Measurements from ENCODE around the gene HMGCL.
A peak's percentile ranks its signal among the peaks of the same experiment; 100 is the strongest.

Gene HMGCL

DNA sequence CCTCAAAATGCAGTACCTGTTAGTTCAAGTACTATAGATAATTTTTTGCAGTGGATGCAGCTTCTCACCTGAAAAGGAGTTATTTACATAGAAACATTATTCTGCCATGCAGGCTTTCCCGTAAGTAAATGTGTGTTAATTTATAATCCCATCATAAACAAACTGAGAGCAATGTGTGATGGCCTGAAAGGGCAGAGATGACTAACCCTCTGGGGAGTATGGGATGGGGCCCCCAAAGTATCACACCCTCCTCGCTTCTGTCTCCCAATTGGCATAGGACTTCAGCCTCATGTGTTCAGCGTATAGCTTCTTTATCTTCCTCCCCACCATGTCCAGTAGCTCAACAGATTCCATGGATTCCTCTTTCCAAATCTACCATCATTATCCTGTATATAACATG lies 7.6 kb downstream of the HMGCL start:
- TF ChIP-seq, protein P1, sequence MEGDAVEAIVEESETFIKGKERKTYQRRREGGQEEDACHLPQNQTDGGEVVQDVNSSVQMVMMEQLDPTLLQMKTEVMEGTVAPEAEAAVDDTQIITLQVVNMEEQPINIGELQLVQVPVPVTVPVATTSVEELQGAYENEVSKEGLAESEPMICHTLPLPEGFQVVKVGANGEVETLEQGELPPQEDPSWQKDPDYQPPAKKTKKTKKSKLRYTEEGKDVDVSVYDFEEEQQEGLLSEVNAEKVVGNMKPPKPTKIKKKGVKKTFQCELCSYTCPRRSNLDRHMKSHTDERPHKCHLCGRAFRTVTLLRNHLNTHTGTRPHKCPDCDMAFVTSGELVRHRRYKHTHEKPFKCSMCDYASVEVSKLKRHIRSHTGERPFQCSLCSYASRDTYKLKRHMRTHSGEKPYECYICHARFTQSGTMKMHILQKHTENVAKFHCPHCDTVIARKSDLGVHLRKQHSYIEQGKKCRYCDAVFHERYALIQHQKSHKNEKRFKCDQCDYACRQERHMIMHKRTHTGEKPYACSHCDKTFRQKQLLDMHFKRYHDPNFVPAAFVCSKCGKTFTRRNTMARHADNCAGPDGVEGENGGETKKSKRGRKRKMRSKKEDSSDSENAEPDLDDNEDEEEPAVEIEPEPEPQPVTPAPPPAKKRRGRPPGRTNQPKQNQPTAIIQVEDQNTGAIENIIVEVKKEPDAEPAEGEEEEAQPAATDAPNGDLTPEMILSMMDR (IDR thresholded peaks at IDR 0.05; ENCODE audit: unreplicated experiment in 3 of 3), result no peak
- Mint-ChIP-seq H3K4me3 (no peak overlapping the region), H3K4me1 (no peaks in the 10 kb centered on the region), H3K27me3 (ENCODE audit: low read depth) (no peaks in the 10 kb centered on the region), H3K9me3 (no peaks in the 10 kb centered on the region), H3K27ac (no peak overlapping the region), H3K36me3 (ENCODE audit: low read depth) (peaks cover 20% of the 10 kb centered on the region)

DNA sequence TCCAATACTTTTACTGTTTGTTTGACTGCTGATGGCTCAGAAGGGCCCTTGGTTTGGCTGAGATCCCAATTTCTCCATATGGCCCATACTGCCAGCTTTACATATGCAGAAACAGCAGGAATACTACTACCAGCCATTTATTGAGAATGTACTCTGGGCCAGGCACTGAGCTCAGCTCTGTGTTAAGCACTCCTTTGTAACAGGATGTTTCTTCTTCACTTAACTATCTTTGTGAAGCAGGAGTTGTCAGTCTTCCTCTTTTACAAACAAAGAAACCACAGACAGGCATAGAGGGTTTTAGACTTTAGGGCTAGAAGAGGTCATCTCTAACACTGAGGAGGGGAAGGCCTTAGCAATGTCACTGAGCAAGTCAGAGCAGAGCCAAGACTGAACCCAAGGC lies 8.3 kb downstream of the HMGCL start:
- no peaks in the 10 kb centered on the region for H3K27me3 Mint-ChIP-seq (ENCODE audit: low read depth)
- H3K36me3 Mint-ChIP-seq (ENCODE audit: low read depth), result peaks cover 27% of the 10 kb centered on the region
- H3K27ac Mint-ChIP-seq, result no peak overlapping the region
- H3K4me1 Mint-ChIP-seq, result no peaks in the 10 kb centered on the region
- H3K9me3 Mint-ChIP-seq, result no peaks in the 10 kb centered on the region
- TF ChIP-seq, protein P1 (IDR thresholded peaks at IDR 0.05; ENCODE audit: unreplicated experiment in 3 of 3), result no peak
- H3K4me3 Mint-ChIP-seq, result no peak overlapping the region

DNA sequence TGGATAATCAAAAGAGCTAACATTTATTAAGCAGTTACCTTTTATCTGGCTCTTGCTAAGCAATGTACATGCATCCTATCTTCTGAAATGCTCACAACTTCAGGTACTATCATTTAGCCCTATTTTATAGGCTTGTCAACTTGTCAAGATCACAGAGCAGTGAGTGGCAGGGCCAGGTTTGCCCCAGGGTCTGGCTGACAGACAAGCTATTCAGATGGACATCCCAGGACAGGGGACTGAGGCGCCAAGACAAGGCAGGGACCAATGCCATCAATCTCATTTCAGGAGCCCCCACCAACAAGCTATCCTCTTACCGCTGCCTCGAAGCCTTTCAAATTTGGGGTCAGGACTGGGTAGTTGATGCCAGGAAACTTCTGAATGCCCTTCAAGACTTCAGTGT lies 8.9 kb downstream of the HMGCL start:
- Mint-ChIP-seq H3K27ac (no peak overlapping the region), H3K27me3 (ENCODE audit: low read depth) (no peaks in the 10 kb centered on the region), H3K4me1 (no peaks in the 10 kb centered on the region), H3K9me3 (no peaks in the 10 kb centered on the region), H3K4me3 (no peak overlapping the region), H3K36me3 (ENCODE audit: low read depth) (peaks cover 32% of the 10 kb centered on the region)
- TF ChIP-seq, protein P1 (IDR thresholded peaks at IDR 0.05; ENCODE audit: unreplicated experiment in 3 of 3), result no peak

DNA sequence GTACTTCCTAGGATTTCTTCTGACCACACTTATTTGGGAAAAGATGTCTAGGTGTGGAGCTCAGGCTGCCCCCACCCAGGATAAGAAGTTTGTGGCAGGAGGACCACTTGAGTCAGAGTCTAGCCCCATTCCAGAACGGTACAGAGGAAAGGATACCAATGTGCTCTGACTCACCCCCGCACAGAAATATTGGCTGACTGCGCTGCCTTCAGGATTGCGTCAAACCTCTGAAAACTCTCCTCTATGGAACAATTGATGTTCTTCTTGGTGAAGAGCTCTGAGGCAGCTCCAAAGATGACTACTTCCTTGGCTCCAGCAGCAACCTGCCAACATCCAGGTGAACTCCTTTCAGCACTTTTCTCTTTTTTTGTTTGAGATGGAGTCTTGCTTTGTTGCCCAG lies 11.2 kb downstream of the HMGCL start:
- TF ChIP-seq, protein P1 (IDR thresholded peaks at IDR 0.05; ENCODE audit: unreplicated experiment in 3 of 3), result no peak
- no peak overlapping the region for H3K4me3 Mint-ChIP-seq
- H3K9me3 Mint-ChIP-seq, result no peaks in the 10 kb centered on the region
- peaks cover 35% of the 10 kb centered on the region for H3K36me3 Mint-ChIP-seq (ENCODE audit: low read depth)
- no peaks in the 10 kb centered on the region for H3K27me3 Mint-ChIP-seq (ENCODE audit: low read depth)
- H3K27ac Mint-ChIP-seq, result no peak overlapping the region
- no peaks in the 10 kb centered on the region for H3K4me1 Mint-ChIP-seq

DNA sequence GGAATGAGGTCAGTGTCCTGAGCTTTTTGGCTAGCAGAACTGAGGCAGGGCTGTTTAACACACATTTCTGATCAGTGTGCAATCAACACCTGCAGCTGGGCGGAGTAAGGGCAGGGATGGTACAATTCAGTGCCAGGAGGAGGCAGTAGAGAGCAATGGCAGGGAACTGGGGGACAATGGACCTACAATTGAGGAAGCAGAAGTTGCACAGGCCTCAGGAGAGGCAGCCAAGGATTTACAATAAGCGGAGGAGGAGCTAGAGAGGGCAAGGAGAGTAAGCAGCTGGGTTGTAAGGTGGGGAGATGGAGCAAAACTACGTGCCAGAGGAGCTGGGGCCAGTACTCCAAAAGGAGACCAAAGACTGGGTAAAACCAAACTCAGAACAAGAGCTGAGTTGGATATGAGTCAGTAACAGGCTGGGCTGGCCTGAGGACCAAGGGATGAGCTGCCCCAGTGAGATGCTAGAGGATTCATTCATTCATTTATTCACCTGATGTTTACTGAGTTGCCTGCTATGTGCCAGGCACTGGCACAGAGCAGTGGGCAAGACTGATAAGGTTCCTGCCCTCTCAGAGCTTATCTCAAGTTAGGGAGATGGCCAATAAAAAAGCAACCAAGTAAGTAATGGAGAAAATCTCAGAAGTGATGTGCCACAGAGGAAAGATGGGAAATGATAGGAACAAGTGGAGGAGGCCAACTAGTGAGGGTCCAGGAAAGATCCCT lies 14.2 kb downstream of the HMGCL start:
- TF ChIP-seq, protein P1 (IDR thresholded peaks at IDR 0.05; ENCODE audit: unreplicated experiment in 3 of 3), result peak; percentile 40 to 49 (median 43)
- no peaks in the 10 kb centered on the region for H3K27me3 Mint-ChIP-seq (ENCODE audit: low read depth)
- no peaks in the 10 kb centered on the region for H3K4me1 Mint-ChIP-seq
- H3K4me3 Mint-ChIP-seq, result no peak overlapping the region
- H3K9me3 Mint-ChIP-seq, result no peaks in the 10 kb centered on the region
- H3K36me3 Mint-ChIP-seq (ENCODE audit: low read depth), result peaks cover 42% of the 10 kb centered on the region
- H3K27ac Mint-ChIP-seq, result no peak overlapping the region

DNA sequence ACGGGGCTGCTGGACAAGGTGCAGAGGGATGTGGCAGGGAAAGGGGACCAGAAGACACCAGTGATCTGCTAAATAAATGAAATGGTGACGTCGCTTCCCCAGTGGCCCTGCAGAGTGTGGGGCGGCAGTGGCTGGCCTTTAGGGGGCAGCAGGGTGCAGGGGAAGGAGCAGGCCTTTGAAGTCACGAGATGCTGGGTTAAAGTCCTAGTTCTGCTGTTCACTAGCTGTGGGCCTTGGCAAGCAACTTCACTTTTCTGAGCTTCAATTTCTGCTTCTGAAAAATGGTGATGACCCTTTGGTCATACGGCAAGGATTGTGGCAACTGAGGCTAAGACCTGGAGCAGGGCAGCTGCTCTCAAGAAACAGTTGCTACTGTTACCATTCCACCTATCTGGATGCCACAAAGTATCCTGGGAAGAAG lies 15.5 kb downstream of the HMGCL start:
- Mint-ChIP-seq H3K4me3 (no peak overlapping the region), H3K27me3 (ENCODE audit: low read depth) (no peaks in the 10 kb centered on the region), H3K36me3 (ENCODE audit: low read depth) (peaks cover 51% of the 10 kb centered on the region), H3K4me1 (no peaks in the 10 kb centered on the region), H3K9me3 (no peaks in the 10 kb centered on the region), H3K27ac (no peak overlapping the region)
- TF ChIP-seq, protein P1 (IDR thresholded peaks at IDR 0.05; ENCODE audit: unreplicated experiment in 3 of 3), result peak; percentile 30 to 48 (median 38)
